Smooth muscle cell (in vitro differentiated cells): Measurements from ENCODE around the gene SRGAP3. TPM values are rescaled to one million over a fixed set of nuclear protein-coding genes. Genes with fewer than 3 reads are reported as not detected.

ENCODE experiments used
- DNase-seq: peaks from one replicate; lab custom pipeline; 2025; ENCODE audit not compliant: unreplicated experiment; lab: John Stamatoyannopoulos, UW
- H2AFZ ChIP-seq: fragments of 200-600 bp; sonication (generic); 2 replicates; pipeline ENCODE4 v1.6.0; 2016; ENCODE audit warnings: antibody characterized with exemption, low read depth, mild to moderate bottlenecking
- H3F3A ChIP-seq: fragments of 200-600 bp; sonication (generic); 2 replicates; pipeline ENCODE4 v1.6.0; 2017; ENCODE audit warnings: antibody characterized with exemption, low read depth
- H3K27ac ChIP-seq: fragments of 200-600 bp; sonication (generic); 2 replicates; pipeline ENCODE4 v1.5.1; 2016; ENCODE audit warnings: low read depth, mild to moderate bottlenecking
- H3K27me3 ChIP-seq: fragments of 200-600 bp; sonication (generic); 2 replicates; pipeline ENCODE4 v1.6.1; 2016; ENCODE audit warnings: low read depth, mild to moderate bottlenecking
- H3K36me3 ChIP-seq: fragments of 200-600 bp; sonication (generic); 2 replicates; pipeline ENCODE4 v1.5.1; 2016; ENCODE audit warnings: low read depth
- H3K4me1 ChIP-seq: fragments of 200-600 bp; sonication (generic); 2 replicates; pipeline ENCODE4 v1.5.1; 2016; ENCODE audit warnings: low read depth
- H3K4me2 ChIP-seq: fragments of 200-600 bp; sonication (generic); 2 replicates; pipeline ENCODE4 v1.6.0; 2016; ENCODE audit warnings: mild to moderate bottlenecking
- H3K4me3 ChIP-seq: fragments of 200-600 bp; sonication (generic); 2 replicates; pipeline ENCODE4 v1.5.1; 2016; ENCODE audit warnings: mild to moderate bottlenecking
- H3K79me2 ChIP-seq: fragments of 200-600 bp; sonication (generic); 2 replicates; pipeline ENCODE4 v1.6.0; 2016; ENCODE audit warnings: low read depth, mild to moderate bottlenecking
- H3K9ac ChIP-seq: fragments of 200-600 bp; sonication (generic); 2 replicates; pipeline ENCODE4 v1.6.0; 2016; ENCODE audit warnings: low read depth
- H3K9me3 ChIP-seq: fragments of 200-600 bp; sonication (generic); replicated peaks from 2 replicates; pipeline ENCODE4 v1.5.1; 2016; ENCODE audit warnings: low read depth
- H4K20me1 ChIP-seq: fragments of 200-600 bp; sonication (generic); 2 replicates; pipeline ENCODE4 v1.6.0; 2016; ENCODE audit warnings: low read depth
- CTCF ChIP-seq: fragments of 200-600 bp; sonication (generic); IDR thresholded peaks from 2 replicates; pipeline ENCODE4 v1.5.1; 2017; ENCODE audit warnings: borderline replicate concordance, mild to moderate bottlenecking, antibody characterized with exemption; ENCODE audit not compliant: insufficient read depth, poor library complexity, severe bottlenecking
- WGBS: methylation state at CpG from one replicate; pipeline ENCODE4 v1.1.7; 2016; ENCODE audit warnings: low lambda C conversion rate; 5-methylcytosine and 5-hydroxymethylcytosine counted together
- polyA plus RNA-seq: library from polyadenylated mRNA; unstranded; fragments of >200 nt; fragmentation: Nextera tagmentation; extraction: Ambion mirVana; gene quantifications from 2 replicates; pipeline ENCODE4 v1.2.1, GENCODE V29; 2016
- total RNA-seq: library from RNA; depleted of rRNA; stranded (reverse); fragments of >200 nt; gene quantifications from 2 replicates; pipeline ENCODE4 v1.2.3, GENCODE V29; 2014

SRGAP3 gene
- total and polyA plus RNA-seq, 2 experiments from 2014 or later = 1.5 to 3.1 TPM

GRCh38 chr3:9130345-9131305, 118.8 kb downstream of the SRGAP3 start:
- no peaks in the 10 kb centered on the region for H3K9me3 ChIP-seq
- DNase-seq = no peak
- WGBS = 66% methylated on average over 8 of the region's 8 CpGs
- no peak overlapping the region for H2AFZ ChIP-seq
- no peak overlapping the region for H3K4me3 ChIP-seq
- no peaks in the 10 kb centered on the region for H4K20me1 ChIP-seq
- no peak overlapping the region for H3K9ac ChIP-seq
- no peak overlapping the region for H3K4me2 ChIP-seq
- no peaks in the 10 kb centered on the region for H3K79me2 ChIP-seq
- H3F3A ChIP-seq = no peaks in the 10 kb centered on the region
- no peaks in the 10 kb centered on the region for H3K36me3 ChIP-seq
- H3K27ac ChIP-seq = no peak overlapping the region
- H3K4me1 ChIP-seq = peaks cover 5% of the 10 kb centered on the region
- TF ChIP-seq CTCF = no peak
- peaks cover 7% of the 10 kb centered on the region for H3K27me3 ChIP-seq

GRCh38 chr3:9129365-9129764, 120.1 kb downstream of the SRGAP3 start:
- Histone ChIP-seq H3F3A (no peaks in the 10 kb centered on the region), H3K9me3 (no peaks in the 10 kb centered on the region), H3K9ac (no peak overlapping the region), H4K20me1 (no peaks in the 10 kb centered on the region), H3K27ac (no peak overlapping the region), H3K4me2 (no peak overlapping the region), H3K4me1 (peaks cover 11% of the 10 kb centered on the region), H3K27me3 (no peaks in the 10 kb centered on the region), H3K4me3 (no peak overlapping the region), H3K79me2 (no peaks in the 10 kb centered on the region), H3K36me3 (no peaks in the 10 kb centered on the region), H2AFZ (no peak overlapping the region)
- TF ChIP-seq CTCF = no peak
- no peak for DNase-seq
- WGBS = 90% methylated on average over 2 of the region's 2 CpGs

- H3F3A ChIP-seq = no peaks in the 10 kb centered on the region
- H3K36me3 ChIP-seq = no peaks in the 10 kb centered on the region
- H4K20me1 ChIP-seq = no peaks in the 10 kb centered on the region
- no peak overlapping the region for H3K9ac ChIP-seq
- no peak overlapping the region for H2AFZ ChIP-seq
- H3K4me3 ChIP-seq = no peak overlapping the region
- peaks cover 11% of the 10 kb centered on the region for H3K4me1 ChIP-seq
- H3K79me2 ChIP-seq = no peaks in the 10 kb centered on the region
- 57% methylated on average over 7 of the region's 7 CpGs for WGBS
- no peak overlapping the region for H3K27ac ChIP-seq
- TF ChIP-seq CTCF = no peak
- no peaks in the 10 kb centered on the region for H3K27me3 ChIP-seq
- no peaks in the 10 kb centered on the region for H3K9me3 ChIP-seq
- no peak for DNase-seq
- no peak overlapping the region for H3K4me2 ChIP-seq
These were observed 124.0 kb downstream of the SRGAP3 start for GRCh38 chr3:9125278-9125951.
